ENCODE data around the gene PAXX. TPM values are rescaled to one million over a fixed set of nuclear protein-coding genes. Genes with fewer than 3 reads are reported as not detected.

Gene PAXX
- total RNA-seq, 1 experiment from 2014 or later: 64.0 TPM

DNA sequence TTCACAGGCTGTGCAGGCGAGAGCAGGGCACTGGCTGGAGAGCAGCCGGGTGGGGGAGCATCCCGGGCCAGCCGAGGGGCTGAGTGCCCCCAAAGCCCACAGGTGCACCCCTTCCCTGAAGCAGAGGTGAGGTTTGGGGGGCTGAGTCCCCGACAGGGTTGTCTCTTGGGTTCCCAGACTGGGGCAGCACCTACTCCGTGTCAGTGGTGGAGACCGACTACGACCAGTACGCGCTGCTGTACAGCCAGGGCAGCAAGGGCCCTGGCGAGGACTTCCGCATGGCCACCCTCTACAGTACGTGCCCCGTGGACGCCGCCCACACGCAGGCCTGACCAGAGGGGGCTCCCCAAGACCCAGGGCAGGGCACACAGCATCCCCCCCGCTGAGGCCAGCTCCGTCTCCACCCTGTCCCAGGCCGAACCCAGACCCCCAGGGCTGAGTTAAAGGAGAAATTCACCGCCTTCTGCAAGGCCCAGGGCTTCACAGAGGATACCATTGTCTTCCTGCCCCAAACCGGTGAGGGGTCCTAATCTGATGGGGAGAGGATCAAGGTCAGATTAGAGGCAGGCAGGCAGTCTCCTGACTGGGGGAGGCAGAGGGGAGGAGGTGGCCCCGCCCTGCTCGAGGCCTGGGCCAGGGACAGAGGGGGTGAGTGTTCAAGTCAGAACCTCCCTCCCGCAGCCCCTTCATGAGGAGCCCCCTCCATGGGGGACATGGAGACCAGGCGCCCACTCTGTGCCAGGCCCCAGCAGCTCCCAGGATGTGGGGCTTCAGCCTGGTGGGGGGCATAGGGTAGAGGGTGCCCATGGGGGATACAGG lies 12.2 kb upstream of the PAXX start:
- H3K4me1 ChIP-seq (ENCODE audit: control insufficient read depth, insufficient read depth, low read length): no peaks in the 10 kb centered on the region
- ChIA-PET CTCF (no interaction called here), POLR2A (no interaction called here)
- in situ Hi-C loops (cut with HindIII; ENCODE audit: low pct_unique_long_range_greater_than_20kb, low sequenced_read_pairs) (no loop called here), intact Hi-C loops (cut with micrococcal nuclease; ENCODE audit: unreplicated experiment) (no loop called here)
- no peaks in the 10 kb centered on the region for H3K36me3 ChIP-seq (ENCODE audit: control insufficient read depth, insufficient read depth, low read length)
- no peak overlapping the region for H3K4me3 ChIP-seq (ENCODE audit: low read depth in 2 of 2, low read length in 2 of 2)
- TF ChIP-seq, protein P1, sequence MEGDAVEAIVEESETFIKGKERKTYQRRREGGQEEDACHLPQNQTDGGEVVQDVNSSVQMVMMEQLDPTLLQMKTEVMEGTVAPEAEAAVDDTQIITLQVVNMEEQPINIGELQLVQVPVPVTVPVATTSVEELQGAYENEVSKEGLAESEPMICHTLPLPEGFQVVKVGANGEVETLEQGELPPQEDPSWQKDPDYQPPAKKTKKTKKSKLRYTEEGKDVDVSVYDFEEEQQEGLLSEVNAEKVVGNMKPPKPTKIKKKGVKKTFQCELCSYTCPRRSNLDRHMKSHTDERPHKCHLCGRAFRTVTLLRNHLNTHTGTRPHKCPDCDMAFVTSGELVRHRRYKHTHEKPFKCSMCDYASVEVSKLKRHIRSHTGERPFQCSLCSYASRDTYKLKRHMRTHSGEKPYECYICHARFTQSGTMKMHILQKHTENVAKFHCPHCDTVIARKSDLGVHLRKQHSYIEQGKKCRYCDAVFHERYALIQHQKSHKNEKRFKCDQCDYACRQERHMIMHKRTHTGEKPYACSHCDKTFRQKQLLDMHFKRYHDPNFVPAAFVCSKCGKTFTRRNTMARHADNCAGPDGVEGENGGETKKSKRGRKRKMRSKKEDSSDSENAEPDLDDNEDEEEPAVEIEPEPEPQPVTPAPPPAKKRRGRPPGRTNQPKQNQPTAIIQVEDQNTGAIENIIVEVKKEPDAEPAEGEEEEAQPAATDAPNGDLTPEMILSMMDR (IDR thresholded peaks at IDR 0.05): no peak
- TF ChIP-seq POLR2AphosphoS5 (IDR thresholded peaks at IDR 0.05; ENCODE audit: low read depth, low read length): no peak
- no peak for TF ChIP-seq TCF7L2 (IDR thresholded peaks at IDR 0.05; ENCODE audit: low read depth, low read length)
- TF ChIP-seq, protein P2, sequence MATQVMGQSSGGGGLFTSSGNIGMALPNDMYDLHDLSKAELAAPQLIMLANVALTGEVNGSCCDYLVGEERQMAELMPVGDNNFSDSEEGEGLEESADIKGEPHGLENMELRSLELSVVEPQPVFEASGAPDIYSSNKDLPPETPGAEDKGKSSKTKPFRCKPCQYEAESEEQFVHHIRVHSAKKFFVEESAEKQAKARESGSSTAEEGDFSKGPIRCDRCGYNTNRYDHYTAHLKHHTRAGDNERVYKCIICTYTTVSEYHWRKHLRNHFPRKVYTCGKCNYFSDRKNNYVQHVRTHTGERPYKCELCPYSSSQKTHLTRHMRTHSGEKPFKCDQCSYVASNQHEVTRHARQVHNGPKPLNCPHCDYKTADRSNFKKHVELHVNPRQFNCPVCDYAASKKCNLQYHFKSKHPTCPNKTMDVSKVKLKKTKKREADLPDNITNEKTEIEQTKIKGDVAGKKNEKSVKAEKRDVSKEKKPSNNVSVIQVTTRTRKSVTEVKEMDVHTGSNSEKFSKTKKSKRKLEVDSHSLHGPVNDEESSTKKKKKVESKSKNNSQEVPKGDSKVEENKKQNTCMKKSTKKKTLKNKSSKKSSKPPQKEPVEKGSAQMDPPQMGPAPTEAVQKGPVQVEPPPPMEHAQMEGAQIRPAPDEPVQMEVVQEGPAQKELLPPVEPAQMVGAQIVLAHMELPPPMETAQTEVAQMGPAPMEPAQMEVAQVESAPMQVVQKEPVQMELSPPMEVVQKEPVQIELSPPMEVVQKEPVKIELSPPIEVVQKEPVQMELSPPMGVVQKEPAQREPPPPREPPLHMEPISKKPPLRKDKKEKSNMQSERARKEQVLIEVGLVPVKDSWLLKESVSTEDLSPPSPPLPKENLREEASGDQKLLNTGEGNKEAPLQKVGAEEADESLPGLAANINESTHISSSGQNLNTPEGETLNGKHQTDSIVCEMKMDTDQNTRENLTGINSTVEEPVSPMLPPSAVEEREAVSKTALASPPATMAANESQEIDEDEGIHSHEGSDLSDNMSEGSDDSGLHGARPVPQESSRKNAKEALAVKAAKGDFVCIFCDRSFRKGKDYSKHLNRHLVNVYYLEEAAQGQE (IDR thresholded peaks at IDR 0.05; ENCODE audit: insufficient read depth in 1 of 2, low read depth in 2 of 2, low read length in 1 of 2): no peak
- TF ChIP-seq SIN3A (IDR thresholded peaks at IDR 0.05; ENCODE audit: borderline replicate concordance, insufficient read depth, low read depth, low read length): no peak
- no peaks in the 10 kb centered on the region for H3K9me3 ChIP-seq (ENCODE audit: control insufficient read depth, insufficient read depth, low read depth, low read length)
- BruUV-seq (replicated peaks): no TSS peak
- H3K27ac ChIP-seq (ENCODE audit: low read length): no peak overlapping the region
- H3K27me3 ChIP-seq (ENCODE audit: control insufficient read depth, insufficient read depth, low read length): no peaks in the 10 kb centered on the region
- ATAC-seq (no peak), DNase-seq (ENCODE audit: low read depth, low spot score) (no peak)

DNA sequence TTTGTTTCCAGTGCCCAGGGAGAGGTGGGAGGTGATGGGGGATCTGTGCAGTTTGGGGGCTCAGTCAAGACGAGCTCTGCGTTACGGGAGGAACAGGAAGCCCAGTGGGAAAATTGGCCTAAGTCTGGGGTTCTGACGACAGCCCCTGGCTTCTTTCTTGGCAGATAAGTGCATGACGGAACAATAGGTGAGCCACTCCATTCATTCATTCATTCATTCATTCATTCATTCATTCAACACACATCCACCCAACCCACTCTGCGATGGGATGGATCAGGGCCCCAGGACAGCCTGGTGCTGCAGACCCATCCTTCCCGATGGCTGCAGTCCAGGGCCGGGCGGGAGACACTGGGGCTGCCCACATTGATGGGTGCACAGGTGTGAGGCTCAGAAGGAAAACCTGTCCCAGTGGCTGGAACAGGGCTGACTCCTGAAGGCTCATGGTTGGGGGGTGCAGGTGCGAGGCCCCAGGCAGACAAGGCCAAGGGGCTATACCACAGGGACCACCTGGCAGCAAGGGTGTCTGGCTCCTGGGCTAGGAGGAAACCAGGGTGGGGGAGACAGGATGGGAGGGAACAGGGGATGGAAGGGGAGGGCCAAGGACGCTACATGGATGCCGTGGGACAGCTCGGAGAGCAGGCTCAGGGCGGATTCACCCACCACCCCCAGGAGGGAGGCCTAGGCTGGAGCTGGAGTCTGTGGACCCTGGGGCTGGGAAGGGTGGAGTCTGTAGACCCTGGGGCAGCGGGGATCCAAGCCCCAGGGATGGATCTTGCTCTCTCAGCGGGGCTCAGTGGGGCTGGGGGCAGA lies 11.3 kb upstream of the PAXX start:
- POLR2A ChIA-PET: no interaction called here

More for the DNA sequence above, 11.3 kb upstream of the PAXX start:
- CTCF ChIA-PET: interaction anchor here (0.5 to 0.6 kb wide), 2 partner anchors 54 to 128 kb away, joined by 3 read pairs; partner anchors contain the start of gene MAMDC4
- Histone ChIP-seq H3K4me3 (ENCODE audit: low read depth in 2 of 2, low read length in 2 of 2) (no peak overlapping the region), H3K27me3 (ENCODE audit: control insufficient read depth, insufficient read depth, low read length) (no peaks in the 10 kb centered on the region), H3K4me1 (ENCODE audit: control insufficient read depth, insufficient read depth, low read length) (no peaks in the 10 kb centered on the region), H3K27ac (ENCODE audit: low read length) (no peak overlapping the region), H3K36me3 (ENCODE audit: control insufficient read depth, insufficient read depth, low read length) (no peaks in the 10 kb centered on the region), H3K9me3 (ENCODE audit: control insufficient read depth, insufficient read depth, low read depth, low read length) (no peaks in the 10 kb centered on the region)
- intact Hi-C loops (cut with micrococcal nuclease; ENCODE audit: unreplicated experiment) (no loop called here), in situ Hi-C loops (cut with HindIII; ENCODE audit: low pct_unique_long_range_greater_than_20kb, low sequenced_read_pairs) (no loop called here)
- DNase-seq (ENCODE audit: low read depth, low spot score) (no peak), ATAC-seq (no peak)
- BruUV-seq (replicated peaks): no TSS peak
- no peak for TF ChIP-seq POLR2AphosphoS5 (IDR thresholded peaks at IDR 0.05; ENCODE audit: low read depth, low read length)
- TF ChIP-seq, protein P1 (IDR thresholded peaks at IDR 0.05): no peak
- no peak for TF ChIP-seq SIN3A (IDR thresholded peaks at IDR 0.05; ENCODE audit: borderline replicate concordance, insufficient read depth, low read depth, low read length)
- no peak for TF ChIP-seq TCF7L2 (IDR thresholded peaks at IDR 0.05; ENCODE audit: low read depth, low read length)
- TF ChIP-seq, protein P2 (IDR thresholded peaks at IDR 0.05; ENCODE audit: insufficient read depth in 1 of 2, low read depth in 2 of 2, low read length in 1 of 2): no peak

All from Panc1 (cell line).